Activated CD8-positive, alpha-beta memory T cell treated with anti-CD3 and anti-CD28 coated beads, Interleukin-2, amount 50 U/mL, for 4 hours (primary cell): ENCODE results near the gene CNGA1.
"Not testable (repeated sequence)": the region's sequence is repeated elsewhere in the genome, so short reads cannot be mapped to it uniquely, and the experiment has no call there.

ENCODE experiments used
- DNase-seq: peaks from one replicate; pipeline ENCODE4 v3.0.0-alpha.2; 2020

Gene CNGA1

DNA sequence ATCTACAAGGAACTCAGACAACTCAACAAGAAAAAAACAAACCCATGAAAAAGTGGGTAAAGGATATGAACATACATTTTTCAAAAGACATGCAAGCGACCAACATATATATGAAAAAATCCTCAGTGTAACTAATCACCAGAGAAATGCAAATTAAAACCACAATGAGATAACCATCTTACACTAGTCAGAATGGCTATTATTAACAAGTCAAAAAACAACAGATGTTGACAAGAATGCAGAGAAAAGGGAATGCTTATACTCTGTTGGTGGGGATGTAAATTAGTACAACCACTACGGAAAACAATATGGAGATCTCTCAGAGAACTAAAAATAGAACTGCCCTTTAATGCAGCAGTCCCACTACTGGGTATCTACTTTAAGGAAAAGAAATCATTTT is 12.2 kb upstream of the CNGA1 start:
- DNase-seq = no peak

DNA sequence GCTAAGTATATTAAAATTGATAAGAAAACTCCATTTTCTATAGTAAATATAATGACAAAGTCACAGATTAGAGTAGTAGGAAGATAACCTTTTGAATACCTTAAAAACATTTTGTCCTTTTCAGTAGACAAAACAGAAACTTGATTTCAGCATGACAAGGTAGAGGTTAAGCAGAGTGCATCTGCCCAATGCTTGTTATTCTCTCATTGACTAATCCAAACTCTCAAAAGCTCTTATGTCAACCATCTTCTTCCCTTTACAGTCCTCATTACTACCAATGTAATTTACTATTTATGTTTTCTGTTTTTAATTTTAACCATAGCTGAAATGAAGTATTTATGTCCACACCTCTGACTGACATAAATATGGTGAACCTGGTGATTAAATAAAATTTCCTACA is 11.2 kb upstream of the CNGA1 start:
- DNase-seq = no peak

DNA sequence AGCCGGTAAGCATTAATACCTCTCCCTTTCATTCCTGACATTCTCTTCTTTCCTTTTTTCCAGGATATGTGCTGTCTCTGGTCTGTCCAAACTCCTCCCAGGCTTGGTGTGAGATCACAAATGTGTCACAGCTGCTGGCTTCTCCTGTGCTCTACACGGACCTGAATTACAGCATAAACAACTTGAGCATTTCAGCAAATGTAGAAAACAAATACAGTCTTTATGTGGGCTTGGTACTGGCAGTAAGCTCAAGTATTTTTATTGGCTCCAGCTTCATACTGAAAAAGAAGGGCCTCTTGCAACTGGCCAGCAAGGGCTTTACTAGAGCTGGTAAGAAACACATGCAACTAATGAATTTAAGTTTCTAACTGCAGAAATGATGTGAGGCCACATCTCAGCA is 8.5 kb upstream of the CNGA1 start:
- DNase-seq = no peak

DNA sequence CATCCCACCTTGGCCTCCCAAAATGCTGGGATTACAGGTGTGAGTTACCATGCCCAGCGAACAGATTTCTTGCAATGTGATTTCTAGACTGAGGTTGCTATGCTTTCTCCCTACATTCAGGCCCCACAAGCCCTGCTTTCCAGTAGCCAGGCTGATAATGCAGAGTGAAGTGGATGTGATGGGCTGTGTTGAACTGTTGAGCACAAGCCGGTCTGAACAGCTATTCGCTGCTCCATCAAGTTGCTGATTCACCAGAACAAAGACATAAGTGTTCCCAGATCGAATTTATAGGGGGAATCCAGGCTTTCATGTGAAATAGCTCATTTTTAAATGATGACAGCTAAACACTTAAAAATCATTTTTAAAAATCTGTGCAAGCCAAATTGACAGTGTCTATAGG is 8.0 kb upstream of the CNGA1 start:
- DNase-seq = no peak

DNA sequence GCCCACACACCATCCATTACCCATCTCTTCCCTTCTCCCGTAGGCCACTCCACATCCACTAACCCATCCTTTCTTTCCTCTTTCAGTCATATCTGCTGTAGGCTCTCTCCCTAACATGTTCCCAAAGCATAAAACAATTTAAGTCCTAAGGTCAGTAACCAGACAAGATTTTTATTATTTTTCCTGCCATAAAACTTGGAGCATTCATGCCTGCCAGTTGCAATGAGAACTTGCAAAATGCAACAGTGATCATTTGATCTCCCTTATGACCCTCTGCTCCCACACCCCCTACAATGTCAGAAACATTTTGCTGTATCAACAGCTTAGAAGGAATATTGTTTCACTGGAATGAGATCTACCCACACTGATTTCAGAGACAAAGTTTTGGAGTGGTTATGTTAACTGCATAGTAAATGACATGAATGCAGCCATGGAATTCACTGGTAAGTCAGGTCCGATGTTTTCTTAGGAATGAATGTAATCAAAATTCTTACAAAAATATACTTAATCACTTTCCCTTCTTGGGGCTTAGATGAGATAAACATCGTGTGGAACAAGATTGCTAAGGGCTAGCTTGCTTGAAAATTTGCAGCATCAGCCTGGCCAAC is 5.8 kb upstream of the CNGA1 start:
- no peak for DNase-seq

DNA sequence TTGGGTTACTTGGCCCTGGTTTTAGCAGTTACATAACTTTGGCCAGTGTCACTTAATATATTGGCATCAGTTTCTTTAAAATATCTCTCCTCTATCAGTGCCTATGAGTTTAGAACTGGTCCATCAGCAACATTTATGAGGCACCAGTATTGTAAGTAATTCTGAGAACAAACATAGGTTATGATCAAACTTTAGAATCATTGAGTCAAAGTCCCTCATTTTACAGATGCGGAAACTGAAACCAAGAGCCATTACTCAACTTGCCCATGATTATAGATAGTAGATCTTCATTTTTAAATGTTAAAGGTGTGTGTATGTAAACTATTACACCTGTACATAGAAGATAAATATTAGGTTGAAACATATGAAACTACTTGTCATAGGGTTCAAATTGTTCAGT is 4.6 kb upstream of the CNGA1 start:
- DNase-seq = no peak

DNA sequence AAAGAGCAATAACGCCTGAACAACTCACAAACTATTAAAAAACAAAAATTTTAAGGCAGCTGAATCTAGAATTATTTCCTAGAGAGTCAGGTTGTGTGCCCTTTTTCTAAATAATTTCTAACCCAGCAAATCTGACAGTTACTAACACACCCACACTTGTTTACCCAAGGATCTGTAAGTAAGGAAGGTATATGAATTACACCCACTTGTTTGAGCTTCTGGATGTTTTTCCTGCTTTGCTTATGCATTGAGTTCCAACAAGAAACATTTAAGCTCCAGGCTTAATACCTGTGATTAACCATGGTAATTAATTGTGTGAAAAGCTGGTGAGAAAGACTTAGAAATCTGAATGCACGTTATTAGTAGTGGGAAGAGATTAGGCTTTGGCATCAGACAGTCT is 1.6 kb upstream of the CNGA1 start:
- no peak for DNase-seq

DNA sequence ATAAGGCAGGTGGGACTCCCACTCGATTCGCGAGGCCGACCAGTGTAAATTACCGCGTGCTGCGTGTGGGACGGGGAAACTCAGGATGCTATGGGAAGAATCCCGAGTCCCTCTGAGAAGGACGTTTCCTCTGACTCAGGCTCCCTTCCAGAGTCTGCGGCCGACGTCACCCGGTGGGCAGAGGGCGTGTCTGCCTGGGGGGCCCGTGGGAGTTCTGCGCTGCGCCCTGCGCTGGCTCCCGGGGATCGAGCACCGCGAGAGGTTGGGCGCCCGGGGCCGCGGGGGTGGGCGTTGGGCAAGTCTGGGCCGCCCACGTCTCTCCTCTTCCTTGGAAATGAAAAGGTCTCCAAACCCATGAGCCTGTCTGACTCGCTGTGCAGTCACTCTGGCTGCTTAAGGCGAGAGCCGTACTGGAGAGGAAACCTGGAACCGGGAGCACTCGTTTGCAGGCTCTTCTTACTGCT is 659 bp upstream of the CNGA1 start:
- DNase-seq = peak; percentile 50

DNA sequence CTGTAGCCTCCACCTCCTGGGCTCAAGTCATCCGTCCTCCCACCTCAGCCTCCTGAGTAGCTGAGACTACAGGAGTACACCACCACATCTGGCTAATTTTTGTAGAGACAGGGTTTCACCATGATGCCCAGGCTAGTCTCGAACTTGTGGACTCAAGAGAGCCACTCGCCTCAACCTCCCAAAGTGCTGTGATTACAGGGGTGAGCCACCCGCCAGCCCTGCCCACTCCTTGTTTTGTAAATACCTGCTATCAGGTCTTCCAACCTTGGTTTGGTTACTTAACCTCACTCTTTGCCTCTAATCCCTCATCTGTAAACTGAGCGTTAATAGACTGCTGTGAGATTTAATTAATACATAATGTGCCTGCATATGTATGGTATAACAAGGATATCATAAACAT is 803 bp downstream of the CNGA1 start:
- no peak for DNase-seq

DNA sequence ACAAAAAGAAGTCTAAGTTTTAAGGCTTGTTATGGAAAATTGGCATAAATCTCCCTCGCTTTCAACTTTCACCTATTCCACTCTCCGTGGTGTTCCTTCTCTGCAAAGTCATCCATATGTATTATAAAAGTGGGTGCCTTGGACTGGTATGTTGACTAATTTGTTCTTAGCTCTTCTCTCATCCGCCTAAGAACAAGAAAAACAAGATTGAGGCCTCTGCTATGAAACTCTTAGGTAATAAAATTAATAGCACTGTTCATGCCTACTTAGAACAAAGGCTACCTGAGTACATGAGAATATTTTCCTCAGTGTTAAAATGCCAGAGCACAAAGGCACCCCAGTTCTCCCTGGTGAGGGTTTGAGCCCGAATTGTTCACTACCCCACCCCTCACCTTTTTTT is 1.3 kb downstream of the CNGA1 start:
- no peak for DNase-seq

DNA sequence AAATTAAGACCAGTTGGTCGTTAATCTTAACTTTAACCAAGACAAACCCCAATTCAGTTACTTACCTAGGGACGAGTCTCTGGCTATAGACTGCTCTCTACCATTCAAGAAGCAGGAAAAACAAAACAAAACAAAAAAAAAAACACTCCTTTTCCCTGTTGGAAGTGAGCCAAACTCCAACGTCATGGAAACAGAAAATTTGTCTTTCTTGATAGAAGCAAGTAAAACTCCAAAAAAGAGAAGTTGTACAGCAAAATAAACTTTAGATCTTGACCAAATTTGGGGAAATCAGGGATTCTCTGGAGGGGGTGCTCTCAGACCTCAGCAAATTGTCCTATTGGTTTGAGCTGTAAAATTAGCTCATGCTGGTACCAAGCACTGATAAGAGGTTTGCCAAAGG is 3.7 kb downstream of the CNGA1 start:
- no peak for DNase-seq

DNA sequence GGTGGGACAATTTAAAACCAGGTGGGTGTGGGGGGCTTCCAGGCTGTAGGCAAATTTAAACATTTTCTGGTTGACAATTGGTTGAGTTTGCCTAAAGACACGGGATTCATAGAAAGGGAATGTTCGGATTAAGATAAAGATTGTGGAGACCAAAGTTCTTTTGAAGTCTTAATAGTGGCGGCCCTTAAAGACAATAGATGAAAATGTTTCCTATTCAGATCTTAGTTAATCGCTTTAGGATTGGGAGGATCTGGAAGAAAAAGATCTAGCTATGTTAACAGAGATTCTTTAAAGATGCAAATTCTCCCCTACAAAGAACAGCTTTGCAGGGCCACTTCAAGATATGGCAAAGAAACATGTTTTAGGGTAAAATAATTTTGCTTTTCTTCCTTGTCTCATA is 4.8 kb downstream of the CNGA1 start:
- no peak for DNase-seq

DNA sequence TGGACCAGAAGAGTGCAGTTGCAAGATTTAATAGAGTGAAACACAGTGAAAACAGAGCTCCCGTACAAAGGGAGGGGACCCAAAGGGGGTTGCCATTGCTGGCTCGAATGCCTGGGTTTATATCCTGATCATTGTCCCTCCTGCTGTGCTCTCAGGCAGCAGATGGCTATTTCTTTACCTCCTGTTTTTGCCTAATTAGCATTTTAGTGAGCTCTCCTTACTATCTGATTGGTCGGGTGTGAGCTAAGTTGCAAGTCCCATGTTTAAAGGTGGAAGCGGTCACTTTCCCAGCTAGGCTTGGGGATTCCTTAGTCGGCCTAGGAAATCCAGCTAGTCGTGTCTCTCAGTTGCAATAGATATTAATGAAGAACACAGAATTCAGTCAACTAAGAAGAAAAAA is 5.6 kb downstream of the CNGA1 start:
- not testable (repeated sequence) for DNase-seq

DNA sequence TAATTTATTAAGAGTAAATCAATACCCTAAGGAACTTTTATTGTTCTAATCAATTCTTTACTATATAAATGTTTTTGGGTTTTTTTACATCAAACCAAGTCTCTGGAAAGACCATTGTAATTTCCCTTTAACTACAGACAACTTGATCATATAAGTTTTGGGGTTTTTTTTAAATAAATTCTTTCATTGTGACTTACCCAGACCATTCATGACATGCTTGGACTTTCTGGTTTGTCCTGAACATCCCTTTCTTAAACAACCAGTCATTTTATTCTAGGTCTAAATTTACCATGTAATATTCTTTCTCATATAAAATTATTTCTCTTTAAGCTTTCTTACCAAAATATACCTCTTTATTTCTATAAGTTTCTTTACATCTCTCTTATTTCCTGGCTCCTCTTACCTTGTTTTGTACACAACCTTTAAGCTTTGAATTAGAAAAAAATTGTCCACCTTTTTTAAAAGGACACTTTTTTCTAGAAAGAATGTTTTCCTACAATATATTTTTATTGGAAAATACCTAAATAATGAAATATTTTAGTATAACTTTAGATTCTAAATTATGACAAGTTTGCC is 8.4 kb downstream of the CNGA1 start:
- no peak for DNase-seq

DNA sequence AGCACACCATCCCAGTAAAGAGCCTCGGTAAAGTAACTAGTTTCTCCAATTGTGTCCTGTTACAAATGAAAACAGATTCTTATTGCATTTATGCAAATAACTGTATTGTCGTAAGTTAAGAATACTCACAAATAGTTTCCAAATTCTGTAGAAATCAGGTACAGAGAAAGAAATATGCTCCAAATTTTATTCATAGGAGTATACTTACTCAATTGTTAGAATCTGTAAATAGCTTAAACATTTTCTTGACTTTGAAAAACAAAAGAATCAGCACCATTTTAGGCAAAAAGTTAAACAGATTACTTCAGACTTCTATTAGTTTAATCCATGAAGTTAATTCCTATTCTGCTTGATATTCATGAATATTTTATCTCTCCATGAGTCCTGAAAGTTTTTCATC is 10.7 kb downstream of the CNGA1 start:
- DNase-seq = no peak

DNA sequence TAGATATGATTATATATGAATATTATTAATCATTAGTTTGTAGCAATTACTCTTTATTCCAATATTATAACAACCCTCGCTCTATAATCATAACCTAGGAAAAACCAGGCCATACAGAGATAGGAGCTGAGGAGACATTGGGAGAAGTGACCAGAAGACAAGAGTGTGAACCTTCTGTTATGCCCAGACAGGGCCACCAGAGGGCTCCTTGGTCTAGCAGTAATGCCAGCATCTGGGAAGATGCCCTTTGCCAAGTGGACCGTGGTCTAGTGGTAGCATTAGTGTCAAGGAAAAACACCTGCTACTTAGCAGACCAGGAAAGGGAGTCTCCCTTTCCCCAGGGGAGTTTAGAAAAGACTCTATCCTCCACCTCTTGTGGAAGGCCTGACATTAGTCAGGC is 12.9 kb downstream of the CNGA1 start:
- peak; percentile 28 for DNase-seq

DNA sequence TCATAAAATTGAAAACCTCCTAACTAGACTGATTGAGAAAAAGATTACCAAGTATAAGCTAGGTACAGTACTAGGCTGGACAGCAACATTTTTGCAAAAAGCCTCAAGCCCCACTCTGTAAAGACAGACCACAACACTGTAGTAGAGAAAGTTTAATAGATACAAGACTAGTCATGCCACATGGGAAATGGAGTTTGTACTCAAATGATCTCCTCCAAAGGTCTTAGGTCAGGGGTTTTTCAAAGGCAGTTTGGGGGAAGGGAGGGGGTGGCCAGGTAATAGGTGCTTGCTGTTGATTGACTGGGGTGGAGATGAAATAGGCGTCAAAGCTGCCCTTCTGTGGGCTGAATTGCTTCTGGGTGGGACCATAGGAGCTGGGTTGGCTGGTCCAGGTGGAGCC is 14.2 kb downstream of the CNGA1 start:
- no peak for DNase-seq

DNA sequence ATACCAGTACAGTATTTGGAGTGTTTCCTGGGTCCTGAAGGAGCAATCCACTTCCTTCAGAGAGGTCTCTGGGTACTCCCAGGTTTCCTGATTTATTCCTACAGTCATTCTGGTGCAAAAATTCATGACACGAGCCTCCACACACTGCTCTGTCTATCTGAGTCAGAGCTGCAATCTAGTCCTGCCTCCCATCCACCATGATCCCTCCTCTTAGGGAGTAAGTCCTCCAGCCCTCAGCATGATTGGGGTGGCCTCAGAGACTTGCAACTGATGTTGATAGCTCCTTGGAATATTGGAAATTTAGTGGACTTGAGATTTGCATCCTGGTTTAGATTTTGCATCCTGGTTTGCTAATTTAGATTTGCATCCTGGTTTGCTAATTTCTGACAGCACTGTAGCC is 20.5 kb downstream of the CNGA1 start:
- no peak for DNase-seq

DNA sequence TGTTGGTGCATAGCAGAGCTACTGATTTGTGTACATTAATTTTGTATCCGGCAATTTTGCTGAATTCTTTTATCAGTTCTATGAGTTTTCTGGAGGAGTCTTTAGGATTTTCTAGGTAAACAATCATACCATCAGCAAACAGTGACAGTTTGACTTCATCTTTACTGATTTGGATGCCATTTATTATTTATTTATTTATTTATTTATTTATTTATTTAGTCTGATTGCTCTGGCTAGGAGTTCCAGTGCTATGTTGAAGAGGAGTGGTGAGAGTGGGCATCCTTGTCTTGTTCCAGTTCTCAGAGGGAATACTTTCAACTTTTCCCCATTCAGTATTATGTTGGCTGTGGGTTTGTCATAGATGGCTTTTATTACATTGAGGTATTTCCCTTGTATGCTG is 24.0 kb downstream of the CNGA1 start:
- DNase-seq = not testable (repeated sequence)

DNA sequence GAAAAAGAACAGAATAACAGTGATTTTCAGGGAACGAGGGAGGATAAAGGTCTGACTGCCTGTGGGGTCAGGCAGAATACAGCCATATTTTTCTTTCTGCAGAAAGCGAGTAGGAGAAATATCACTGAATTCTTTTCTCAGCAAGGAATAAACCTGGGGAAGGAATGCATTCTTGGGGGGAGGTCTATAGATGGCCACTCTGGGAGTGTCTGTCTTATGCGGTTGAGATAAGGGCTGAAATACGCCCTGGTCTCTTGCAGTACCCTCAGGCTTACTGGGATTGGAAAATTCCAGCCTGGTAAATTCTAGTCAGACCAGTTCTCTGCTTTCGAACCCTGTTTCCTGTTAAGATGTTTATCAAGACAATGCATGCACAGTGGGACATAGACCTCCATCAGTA is 26.3 kb downstream of the CNGA1 start:
- no peak for DNase-seq

DNA sequence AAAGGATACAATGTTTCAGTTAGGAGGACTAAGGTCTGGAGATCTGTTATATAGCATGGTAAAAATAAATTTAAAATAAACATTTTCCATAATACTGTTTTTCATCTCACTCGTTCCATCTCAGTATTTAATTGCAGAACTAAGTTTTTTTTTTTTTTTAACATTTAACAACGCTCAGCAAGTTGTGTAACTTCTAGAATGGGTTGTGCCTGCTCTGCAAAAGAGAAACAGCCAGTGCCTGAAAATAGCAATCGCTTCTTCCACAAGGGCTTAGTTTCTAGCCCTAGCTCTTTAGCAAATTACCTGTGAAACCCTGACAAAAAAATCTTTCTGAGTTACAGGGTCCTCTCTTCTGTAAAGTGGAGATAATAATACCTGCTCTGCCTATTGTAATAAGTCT is 41.9 kb downstream of the CNGA1 start:
- DNase-seq = no peak

DNA sequence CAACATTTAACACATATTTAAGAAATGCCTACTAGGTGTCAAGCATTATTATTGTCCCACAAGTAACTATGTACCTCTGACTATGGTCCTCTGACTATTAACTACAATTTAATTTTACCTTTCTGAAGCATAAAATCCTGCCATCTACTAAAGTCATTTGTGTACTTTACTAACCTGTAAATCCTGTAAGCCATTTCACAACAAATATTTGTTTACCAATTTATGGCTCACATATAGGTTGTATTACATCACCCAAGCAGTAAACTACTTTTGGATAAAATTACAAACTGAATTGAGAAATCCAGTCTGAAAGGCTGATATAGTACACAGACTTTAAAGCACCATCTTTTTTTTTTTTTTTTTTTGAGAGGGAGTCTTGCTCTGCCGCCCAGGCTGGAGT is 43.8 kb downstream of the CNGA1 start:
- DNase-seq = no peak

DNA sequence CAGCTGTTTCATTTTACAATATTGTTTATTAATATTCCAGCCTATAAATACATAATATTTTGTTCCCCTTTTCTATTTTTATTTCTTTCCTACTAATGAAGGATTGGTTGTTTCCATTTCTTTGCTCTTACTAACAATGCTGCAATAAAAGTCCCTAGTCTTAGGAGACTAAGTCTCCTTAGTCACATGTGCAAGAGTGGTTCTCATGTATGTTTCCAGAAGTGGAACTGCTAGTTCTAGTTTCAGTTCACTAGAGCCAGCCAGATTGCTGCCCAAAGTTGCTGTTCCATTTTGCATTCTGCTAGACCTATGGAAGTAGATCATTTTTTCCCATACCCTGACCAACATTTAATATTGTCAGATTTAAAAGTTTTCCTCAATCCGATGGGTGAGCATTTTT is 44.3 kb downstream of the CNGA1 start:
- no peak for DNase-seq

DNA sequence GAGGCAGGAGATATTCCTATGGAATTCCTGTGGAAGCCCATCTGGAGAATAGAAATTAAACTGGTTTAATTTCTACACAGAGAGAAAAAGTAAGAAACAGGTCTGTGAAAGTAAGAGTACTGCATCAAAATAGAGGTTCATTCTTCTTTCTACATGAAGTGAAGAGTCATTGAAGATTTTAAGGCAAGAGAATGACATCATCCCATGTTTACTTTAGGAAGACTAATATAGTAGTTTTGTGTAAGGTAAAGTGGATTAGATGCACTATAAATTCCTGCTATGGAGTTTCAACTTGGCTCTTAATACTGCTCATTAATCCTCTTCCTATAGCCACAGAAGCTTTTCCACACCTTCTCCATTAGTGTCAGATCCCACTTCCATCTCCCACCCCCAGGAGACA is 47.6 kb downstream of the CNGA1 start:
- no peak for DNase-seq

DNA sequence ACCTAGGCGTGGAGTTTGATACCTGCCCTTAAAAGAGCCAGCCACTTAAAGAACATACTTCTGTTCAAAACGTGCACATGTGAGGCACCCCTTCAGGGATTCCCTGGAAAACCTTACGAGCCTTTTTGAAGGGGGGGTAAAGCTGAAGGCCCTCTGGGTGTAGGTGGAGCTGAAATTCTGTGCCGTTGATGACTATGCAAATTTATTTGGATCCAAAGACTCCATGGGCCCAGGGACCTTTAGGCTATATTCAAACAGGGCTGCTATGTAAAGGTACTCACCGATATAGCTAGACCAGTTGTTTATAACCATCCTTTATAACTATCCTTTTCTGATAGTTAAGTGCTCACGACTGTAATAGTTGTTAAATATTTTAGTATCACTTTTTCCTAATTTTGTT is 61.8 kb downstream of the CNGA1 start:
- no peak for DNase-seq

DNA sequence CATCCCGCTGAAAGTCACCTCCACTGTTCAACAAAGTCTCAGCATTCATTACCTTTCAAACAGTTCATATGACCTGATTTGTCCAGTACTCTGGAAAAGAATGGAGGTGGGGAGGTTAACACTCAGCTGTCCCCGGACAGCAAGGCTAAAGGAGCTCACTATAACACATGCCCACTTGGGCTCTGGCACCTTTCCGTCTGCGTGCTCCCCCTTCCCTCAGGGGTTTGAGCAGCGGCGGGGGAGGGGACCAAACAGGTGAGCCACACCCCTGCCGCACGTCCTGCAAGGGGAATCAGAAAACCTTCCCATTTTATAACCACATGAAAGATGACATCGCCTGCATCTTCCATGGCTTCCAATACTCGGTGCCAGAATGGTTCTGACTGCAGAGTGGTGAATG is 62.2 kb downstream of the CNGA1 start:
- DNase-seq = no peak
